Neural cell (in vitro differentiated cells): ENCODE data around the gene TSPAN11. TPM values are rescaled to one million over a fixed set of nuclear protein-coding genes. Genes with fewer than 3 reads are reported as not detected.
"Not testable (repeated sequence)": the region's sequence is repeated elsewhere in the genome, so short reads cannot be mapped to it uniquely, and the experiment has no call there.

Experiments
- H2AFZ ChIP-seq: fragments of 200-600, 300-800 bp; sonication (generic), shearing (Covaris generic); 2 replicates; pipeline ENCODE4 v1.6.0; 2014; ENCODE audit warnings: low read depth, mild to moderate bottlenecking, antibody characterized with exemption, low read length, moderate library complexity
- H3F3A ChIP-seq: fragments of 200-600 bp; shearing (Covaris generic); 2 replicates; pipeline ENCODE4 v1.6.1; 2016; ENCODE audit warnings: mild to moderate bottlenecking, moderate library complexity, mixed read lengths, antibody characterized with exemption, low read length; ENCODE audit not compliant: insufficient read depth, poor library complexity, severe bottlenecking
- H3K27ac ChIP-seq: fragments of 200-600, 300-800 bp; sonication (generic), shearing (Covaris generic); 2 replicates; pipeline ENCODE4 v1.5.1; 2014; ENCODE audit warnings: mild to moderate bottlenecking, low read length, moderate library complexity
- H3K27me3 ChIP-seq: fragments of 300-800, 200-600 bp; sonication (generic), shearing (Covaris generic); 2 replicates; pipeline ENCODE4 v1.6.0; 2014; ENCODE audit warnings: mild to moderate bottlenecking, low read depth, low read length, moderate library complexity; ENCODE audit not compliant: insufficient read depth
- H3K36me3 ChIP-seq: fragments of 300-800, 200-600 bp; sonication (generic), shearing (Covaris generic); 2 replicates; pipeline ENCODE4 v1.5.1; 2014; ENCODE audit warnings: mild to moderate bottlenecking, antibody characterized with exemption, low read length, moderate library complexity; ENCODE audit not compliant: insufficient read depth
- H3K4me2 ChIP-seq: fragments of 300-800, 200-600 bp; sonication (generic), shearing (Covaris generic); 2 replicates; pipeline ENCODE4 v1.6.0; 2014; ENCODE audit warnings: mild to moderate bottlenecking, low read length
- H3K4me3 ChIP-seq: fragments of 300-800, 200-600 bp; sonication (generic), shearing (Covaris generic); 2 replicates; pipeline ENCODE4 v1.5.1; 2014; ENCODE audit warnings: mild to moderate bottlenecking, low read length, moderate library complexity
- H3K79me2 ChIP-seq: fragments of 200-600 bp; shearing (Covaris generic); replicated peaks from 2 replicates; pipeline ENCODE4 v1.6.0; 2014; ENCODE audit warnings: mild to moderate bottlenecking, low read length, moderate library complexity; ENCODE audit not compliant: insufficient read depth
- H3K9ac ChIP-seq: fragments of 300-800, 200-600 bp; sonication (generic), shearing (Covaris generic); 2 replicates; pipeline ENCODE4 v1.6.1; 2016; ENCODE audit warnings: mild to moderate bottlenecking, low read length, mixed read lengths
- H3K9me2 ChIP-seq: fragments of 200-600 bp; shearing (Covaris generic); 2 replicates; pipeline ENCODE4 v1.6.1; 2016; ENCODE audit warnings: mild to moderate bottlenecking, low read length, mixed read lengths; ENCODE audit not compliant: insufficient read depth
- H3K9me3 ChIP-seq: fragments of 200-600, 300-800 bp; sonication (generic), shearing (Covaris generic); 2 replicates; pipeline ENCODE4 v1.6.1; 2016; ENCODE audit warnings: mild to moderate bottlenecking, mixed run types, low read length, moderate library complexity, mixed read lengths
- H4K20me1 ChIP-seq: fragments of 200-600 bp; shearing (Covaris generic); 2 replicates; pipeline ENCODE4 v1.6.1; 2016; ENCODE audit warnings: mild to moderate bottlenecking, mixed run types; ENCODE audit not compliant: insufficient read depth
- CTCF ChIP-seq: fragments of 450-650 bp; IDR thresholded peaks from 2 replicates; pipeline ENCODE4 v1.5.1; 2014; ENCODE audit warnings: antibody characterized with exemption, mild to moderate bottlenecking, moderate library complexity; ENCODE audit not compliant: poor library complexity, severe bottlenecking
- EP300 ChIP-seq: fragments of 450-650 bp; conservative IDR thresholded peaks from 2 replicates; pipeline ENCODE4 v1.6.1; 2014; ENCODE audit warnings: antibody characterized with exemption, mild to moderate bottlenecking, moderate library complexity; ENCODE audit not compliant: poor library complexity, severe bottlenecking
- EZH2 ChIP-seq: fragments of 200-600, 300-800 bp; shearing (Covaris generic), sonication (generic); IDR thresholded peaks from 2 replicates; pipeline ENCODE4 v1.6.1; 2014; ENCODE audit warnings: antibody characterized with exemption, low read length, borderline replicate concordance, mild to moderate bottlenecking; ENCODE audit not compliant: insufficient read depth, poor library complexity, severe bottlenecking
- MXI1 ChIP-seq: fragments of 450-650 bp; conservative IDR thresholded peaks from 2 replicates; pipeline ENCODE4 v1.6.1; 2014; ENCODE audit warnings: antibody characterized with exemption, mild to moderate bottlenecking; ENCODE audit not compliant: poor library complexity, severe bottlenecking
- POLR2AphosphoS5 ChIP-seq: IDR thresholded peaks from 2 replicates; pipeline ENCODE4 v1.6.1; 2012
- RAD21 ChIP-seq: fragments of 450-650 bp; conservative IDR thresholded peaks from 2 replicates; pipeline ENCODE4 v1.6.1; 2014; ENCODE audit warnings: antibody characterized with exemption, mild to moderate bottlenecking, moderate library complexity
- REST ChIP-seq: IDR thresholded peaks from 2 replicates; pipeline ENCODE4 v1.6.1; 2012; ENCODE audit warnings: borderline replicate concordance
- SMC3 ChIP-seq: fragments of 450-650 bp; conservative IDR thresholded peaks from 2 replicates; pipeline ENCODE4 v1.6.1; 2014; ENCODE audit warnings: antibody characterized with exemption, mild to moderate bottlenecking, moderate library complexity; ENCODE audit not compliant: poor library complexity
- TAF1 ChIP-seq: IDR thresholded peaks from 2 replicates; pipeline ENCODE4 v1.6.1; 2012; ENCODE audit warnings: low read depth
- polyA plus RNA-seq: library from polyadenylated mRNA; depleted of rRNA; stranded (reverse); fragments of >200 nt; gene quantifications from 2 replicates; pipeline ENCODE4 v1.2.3, GENCODE V29; 2014

Gene TSPAN11
- polyA plus RNA-seq, 1 donor from 2014 or later: 5.6 TPM

- Histone ChIP-seq H3K27ac (no peak overlapping the region), H3K9me2 (no peaks in the 10 kb centered on the region), H3F3A (no peaks in the 10 kb centered on the region), H3K9me3 (no peaks in the 10 kb centered on the region), H3K9ac (no peak overlapping the region), H2AFZ (no peak overlapping the region), H3K27me3 (no peaks in the 10 kb centered on the region), H3K36me3 (no peaks in the 10 kb centered on the region), H4K20me1 (no peaks in the 10 kb centered on the region), H3K4me2 (no peak overlapping the region), H3K79me2 (no peaks in the 10 kb centered on the region), H3K4me3 (no peak overlapping the region)
- TF ChIP-seq POLR2AphosphoS5 (no peak), RAD21 (no peak), EP300 (no peak), MXI1 (no peak), EZH2 (no peak), CTCF (no peak)
Observed at GRCh38 chr12:31023271-31023724, 96.8 kb downstream of the TSPAN11 start.

- Histone ChIP-seq H3K9ac (no peak overlapping the region), H3K9me3 (no peaks in the 10 kb centered on the region), H3K36me3 (no peaks in the 10 kb centered on the region), H3K79me2 (no peaks in the 10 kb centered on the region), H2AFZ (no peak overlapping the region), H3F3A (no peaks in the 10 kb centered on the region), H3K9me2 (no peaks in the 10 kb centered on the region), H3K4me2 (no peak overlapping the region), H3K4me3 (no peak overlapping the region), H3K27me3 (no peaks in the 10 kb centered on the region), H3K27ac (no peak overlapping the region), H4K20me1 (no peaks in the 10 kb centered on the region)
- TF ChIP-seq REST (no peak), CTCF (no peak), MXI1 (no peak), EZH2 (no peak), POLR2AphosphoS5 (no peak), RAD21 (no peak), EP300 (no peak), TAF1 (no peak), SMC3 (no peak)
Observed at GRCh38 chr12:31026202-31026601, 99.7 kb downstream of the TSPAN11 start.

- not testable (repeated sequence) for H4K20me1 ChIP-seq, H3K9ac ChIP-seq, H3K36me3 ChIP-seq, H3K79me2 ChIP-seq, H2AFZ ChIP-seq, H3K4me3 ChIP-seq, H3K9me2 ChIP-seq, H3K27ac ChIP-seq, H3K27me3 ChIP-seq, H3K4me2 ChIP-seq, H3F3A ChIP-seq, H3K9me3 ChIP-seq
Observed at GRCh38 chr12:31027006-31027405, 100.5 kb downstream of the TSPAN11 start.
